ENCODE results near the gene DSG2. TPM values are rescaled to one million over a fixed set of nuclear protein-coding genes. Genes with fewer than 3 reads are reported as not detected.

Gene DSG2
- polyA plus RNA-seq, 3 donors: not detected

DNA sequence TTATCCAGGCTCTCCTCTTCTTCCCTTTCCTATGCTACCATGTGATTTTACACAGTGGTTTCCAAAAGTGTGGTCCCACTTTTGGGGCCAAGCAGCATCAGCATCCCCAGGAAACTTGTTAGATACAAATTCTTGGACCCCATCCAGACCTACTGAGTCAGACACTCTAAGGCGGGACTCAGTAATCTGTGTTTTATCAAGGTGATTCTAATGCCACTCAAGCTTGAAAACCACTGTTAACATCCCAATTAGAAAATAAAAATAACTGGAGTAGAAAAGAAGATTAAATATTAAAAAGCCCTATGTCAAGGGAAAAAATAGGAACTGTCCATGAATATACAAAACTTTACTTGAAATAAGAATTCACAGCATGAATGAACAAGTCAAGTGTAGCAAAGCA lies 10.8 kb downstream of the DSG2 start:
- Histone ChIP-seq H3K4me1 (ENCODE audit: control insufficient read depth in 1 of 2, insufficient read depth in 2 of 2, low read length in 2 of 2) (no peaks in the 10 kb centered on the region), H4K20me1 (ENCODE audit: insufficient read depth, low read length) (no peaks in the 10 kb centered on the region), H3K27me3 (ENCODE audit: control insufficient read depth in 2 of 2, insufficient read depth in 2 of 2, low read length in 2 of 2) (no peaks in the 10 kb centered on the region), H2AFZ (ENCODE audit: insufficient read depth, low read depth, low read length, poor library complexity, severe bottlenecking) (no peak overlapping the region), H3K79me2 (ENCODE audit: insufficient read depth, low read length) (no peaks in the 10 kb centered on the region), H3K9me3 (replicated peaks in 1 of 2; ENCODE audit: control insufficient read depth in 1 of 2, insufficient read depth in 1 of 2, low read length in 2 of 2) (no peaks in the 10 kb centered on the region), H3K9ac (ENCODE audit: insufficient read depth, low read length, poor library complexity, severe bottlenecking) (no peak overlapping the region), H3K27ac (ENCODE audit: low read depth in 1 of 2, low read length in 2 of 2) (no peak overlapping the region), H3K4me2 (replicated peaks; ENCODE audit: extremely low read depth, low read length, poor library complexity, severe bottlenecking) (no peak overlapping the region), H3K4me3 (replicated peaks in 1 of 3; ENCODE audit: low read depth in 2 of 3, low read length in 3 of 3) (no peak overlapping the region), H3K36me3 (replicated peaks in 1 of 2; ENCODE audit: control insufficient read depth in 1 of 2, insufficient read depth in 2 of 2, low read length in 2 of 2) (no peaks in the 10 kb centered on the region)
- Mint-ChIP-seq H3K36me3 (no peaks in the 10 kb centered on the region), H3K27me3 (ENCODE audit: low read depth in 3 of 3) (peaks cover 0 to 1% (median 0%) of the 10 kb centered on the region in 3 donors), H3K4me3 (no peak overlapping the region), H3K4me1 (no peaks in the 10 kb centered on the region), H3K9me3 (peaks cover 0 to 2% (median 0%) of the 10 kb centered on the region in 7 donors), H3K27ac (no peak overlapping the region)
- no peak for DNase-seq
- intact Hi-C loops (cut with micrococcal nuclease): no loop called here
- TF ChIP-seq, protein P1, sequence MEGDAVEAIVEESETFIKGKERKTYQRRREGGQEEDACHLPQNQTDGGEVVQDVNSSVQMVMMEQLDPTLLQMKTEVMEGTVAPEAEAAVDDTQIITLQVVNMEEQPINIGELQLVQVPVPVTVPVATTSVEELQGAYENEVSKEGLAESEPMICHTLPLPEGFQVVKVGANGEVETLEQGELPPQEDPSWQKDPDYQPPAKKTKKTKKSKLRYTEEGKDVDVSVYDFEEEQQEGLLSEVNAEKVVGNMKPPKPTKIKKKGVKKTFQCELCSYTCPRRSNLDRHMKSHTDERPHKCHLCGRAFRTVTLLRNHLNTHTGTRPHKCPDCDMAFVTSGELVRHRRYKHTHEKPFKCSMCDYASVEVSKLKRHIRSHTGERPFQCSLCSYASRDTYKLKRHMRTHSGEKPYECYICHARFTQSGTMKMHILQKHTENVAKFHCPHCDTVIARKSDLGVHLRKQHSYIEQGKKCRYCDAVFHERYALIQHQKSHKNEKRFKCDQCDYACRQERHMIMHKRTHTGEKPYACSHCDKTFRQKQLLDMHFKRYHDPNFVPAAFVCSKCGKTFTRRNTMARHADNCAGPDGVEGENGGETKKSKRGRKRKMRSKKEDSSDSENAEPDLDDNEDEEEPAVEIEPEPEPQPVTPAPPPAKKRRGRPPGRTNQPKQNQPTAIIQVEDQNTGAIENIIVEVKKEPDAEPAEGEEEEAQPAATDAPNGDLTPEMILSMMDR (IDR thresholded peaks at IDR 0.05): no peak
- WGBS (ENCODE audit: insufficient coverage): no CpG with 5 or more reads among the region's 1 CpG

- no peak overlapping the region for H3K27ac ChIP-seq (ENCODE audit: low read depth in 1 of 2, low read length in 2 of 2)
- H3K4me3 ChIP-seq (replicated peaks in 1 of 3; ENCODE audit: low read depth in 2 of 3, low read length in 3 of 3): no peak overlapping the region
- H3K4me2 ChIP-seq (replicated peaks; ENCODE audit: extremely low read depth, low read length, poor library complexity, severe bottlenecking): no peak overlapping the region
- TF ChIP-seq, protein P1 (IDR thresholded peaks at IDR 0.05): no peak
- H2AFZ ChIP-seq (ENCODE audit: insufficient read depth, low read depth, low read length, poor library complexity, severe bottlenecking): no peak overlapping the region
- no peak overlapping the region for H3K9ac ChIP-seq (ENCODE audit: insufficient read depth, low read length, poor library complexity, severe bottlenecking)
- no peaks in the 10 kb centered on the region for H3K79me2 ChIP-seq (ENCODE audit: insufficient read depth, low read length)
- no CpG with 5 or more reads among the region's 3 CpGs for WGBS (ENCODE audit: insufficient coverage)
- H3K4me1 ChIP-seq (ENCODE audit: control insufficient read depth in 1 of 2, insufficient read depth in 2 of 2, low read length in 2 of 2): no peaks in the 10 kb centered on the region
- Mint-ChIP-seq H3K27me3 (ENCODE audit: low read depth in 3 of 3) (peaks cover 0 to 1% (median 0%) of the 10 kb centered on the region in 3 donors), H3K27ac (no peak overlapping the region), H3K36me3 (no peaks in the 10 kb centered on the region), H3K4me1 (no peaks in the 10 kb centered on the region), H3K9me3 (peaks cover 0 to 2% (median 0%) of the 10 kb centered on the region in 7 donors), H3K4me3 (no peak overlapping the region)
- DNase-seq: no peak
- no peaks in the 10 kb centered on the region for H3K9me3 ChIP-seq (replicated peaks in 1 of 2; ENCODE audit: control insufficient read depth in 1 of 2, insufficient read depth in 1 of 2, low read length in 2 of 2)
- H4K20me1 ChIP-seq (ENCODE audit: insufficient read depth, low read length): no peaks in the 10 kb centered on the region
- no peaks in the 10 kb centered on the region for H3K36me3 ChIP-seq (replicated peaks in 1 of 2; ENCODE audit: control insufficient read depth in 1 of 2, insufficient read depth in 2 of 2, low read length in 2 of 2)
- no peaks in the 10 kb centered on the region for H3K27me3 ChIP-seq (ENCODE audit: control insufficient read depth in 2 of 2, insufficient read depth in 2 of 2, low read length in 2 of 2)
- intact Hi-C loops (cut with micrococcal nuclease): no loop called here
Measured at GRCh38 chr18:31509571-31509970, 11.6 kb downstream of the DSG2 start.

Data from CD14-positive monocyte (primary cell).